NCI-H1048 (cell line): ENCODE results near the gene UBE2I.

Experiments
- DNase-seq: peaks from one replicate; lab custom pipeline; 2025; lab: John Stamatoyannopoulos, UW

UBE2I gene

GRCh38 chr16:1361685-1362360, 52.4 kb downstream of the UBE2I start:
- DNase-seq = no peak

- no peak for DNase-seq
Measured at GRCh38 chr16:1362807-1363206, 53.4 kb downstream of the UBE2I start.

DNA sequence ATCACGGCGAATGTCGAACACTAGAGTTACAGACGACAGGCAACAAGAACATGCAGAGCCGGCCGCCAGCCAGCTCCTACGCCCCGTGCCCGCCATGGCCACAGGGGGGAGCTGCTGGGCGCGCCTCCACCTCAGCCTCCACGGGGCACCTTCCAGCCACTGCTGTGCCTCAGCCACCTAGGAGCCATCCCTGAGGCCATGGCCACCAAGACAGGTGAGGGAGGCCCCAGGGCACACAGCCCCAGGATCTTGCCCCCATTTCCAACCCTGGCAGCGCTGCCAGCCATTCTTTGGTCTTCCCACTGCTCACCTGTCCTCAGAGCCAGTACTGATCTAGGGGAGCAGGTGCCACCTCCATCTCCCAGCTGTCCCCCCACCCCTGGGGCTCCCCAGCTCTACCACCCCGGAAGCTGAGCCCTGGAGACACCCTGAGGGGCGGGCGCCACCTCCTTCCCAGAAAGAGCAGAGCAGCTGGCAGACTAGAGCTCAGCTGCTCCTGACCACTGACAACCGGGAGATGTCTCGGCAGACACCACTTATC, 54.1 kb downstream of the UBE2I start:
- DNase-seq = no peak

DNA sequence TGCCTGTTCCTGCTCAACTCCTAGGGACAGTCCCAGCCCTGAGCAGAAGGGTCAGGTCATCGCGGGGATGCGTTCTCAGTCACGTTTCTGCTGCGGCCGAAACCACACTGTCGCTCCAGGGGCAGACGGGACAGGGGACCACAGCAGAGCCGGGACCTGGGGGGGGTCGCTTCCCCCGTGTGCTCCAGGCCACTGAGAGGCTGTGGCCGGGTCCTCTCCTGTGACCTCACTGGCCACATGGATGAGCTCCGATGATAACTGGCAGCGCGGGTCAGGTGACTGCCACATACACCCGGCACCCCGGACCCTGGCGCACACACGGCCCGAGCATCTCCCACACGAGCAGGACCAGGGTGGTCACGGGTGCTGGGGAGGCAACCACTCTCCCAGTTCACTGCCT, 55.1 kb downstream of the UBE2I start:
- no peak for DNase-seq

GRCh38 chr16:1366060-1366711, 56.8 kb downstream of the UBE2I start:
- no peak for DNase-seq

GRCh38 chr16:1366712-1367299, 57.4 kb downstream of the UBE2I start:
- no peak for DNase-seq

- no peak for DNase-seq
Measured at GRCh38 chr16:1367486-1368174, 58.2 kb downstream of the UBE2I start.

DNA sequence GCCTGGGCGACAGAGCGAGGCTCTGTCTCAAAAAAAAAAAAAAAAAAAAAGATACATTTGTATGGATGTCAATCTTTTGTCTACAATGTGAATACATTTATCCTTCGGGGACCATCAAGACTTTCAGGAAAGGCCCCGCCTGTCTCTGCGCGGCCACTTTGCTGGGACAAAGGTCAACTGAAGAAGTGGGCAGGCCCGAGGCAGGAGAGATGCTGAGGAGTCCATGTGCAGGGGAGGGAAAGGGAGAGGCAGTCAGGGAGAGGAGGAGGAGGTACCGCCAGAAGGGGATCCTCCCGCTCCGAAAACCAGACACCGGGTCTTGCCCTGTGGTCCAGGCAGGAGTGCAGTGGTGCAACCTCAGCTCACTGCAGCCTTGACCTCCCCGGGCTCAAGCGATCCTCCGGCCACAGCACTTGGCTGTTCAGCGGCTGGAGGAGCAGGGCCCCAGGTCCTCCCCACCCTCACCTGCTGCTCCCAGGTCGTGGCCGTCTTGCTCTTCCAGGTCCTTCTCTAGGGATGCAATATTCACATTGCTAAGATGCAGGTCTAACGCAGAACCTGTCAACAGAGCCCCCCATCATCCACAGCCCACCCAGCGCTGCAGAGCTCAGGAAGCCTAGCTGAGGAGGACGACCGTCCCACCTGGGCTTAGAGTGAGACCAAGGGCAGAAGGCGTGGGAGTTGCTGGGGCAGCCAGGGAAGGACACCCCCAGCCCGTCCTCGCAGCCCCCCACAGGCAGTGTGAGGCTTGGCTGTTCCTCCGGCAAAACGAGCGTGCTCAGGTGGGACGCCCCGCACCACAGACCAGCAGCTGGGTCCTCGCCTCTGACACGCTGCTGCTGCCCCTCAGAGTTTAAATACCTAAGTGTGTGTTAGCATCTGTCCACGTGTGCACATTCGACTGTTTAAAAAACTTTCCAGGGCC, 61.9 kb downstream of the UBE2I start:
- DNase-seq = no peak

DNA sequence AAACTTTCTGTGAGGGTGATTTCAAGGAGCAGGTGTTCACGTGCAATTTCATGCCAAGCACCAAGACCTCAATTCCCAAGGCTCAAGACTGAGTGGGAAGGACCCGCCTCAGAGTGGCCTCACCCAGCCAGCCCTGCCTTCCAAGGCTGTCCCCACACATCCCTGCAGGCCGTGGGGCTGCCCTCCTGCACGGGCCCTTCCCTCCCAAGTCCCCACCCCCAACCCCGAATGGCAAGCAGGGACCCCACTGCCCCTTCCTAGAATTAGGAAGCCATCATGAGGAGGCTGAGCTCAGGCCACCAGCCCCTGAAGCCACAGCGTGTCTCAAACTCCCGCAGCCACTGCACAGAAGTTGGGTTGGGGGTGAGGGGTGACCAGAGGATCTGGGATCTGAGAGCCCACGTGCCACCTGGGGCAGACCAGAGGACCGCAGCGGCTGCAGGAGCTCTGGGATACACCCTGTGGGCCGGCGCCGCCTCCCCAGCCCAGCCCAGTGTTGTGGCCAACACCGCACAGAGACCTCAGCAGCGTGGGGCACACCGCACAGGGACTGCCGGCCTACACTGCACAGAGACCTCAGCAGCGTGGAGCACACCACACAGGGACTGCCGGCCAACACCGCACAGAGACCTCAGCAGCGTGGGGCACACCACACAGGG, 63.0 kb downstream of the UBE2I start:
- DNase-seq = no peak

GRCh38 chr16:1374418-1375297, 65.2 kb downstream of the UBE2I start:
- no peak for DNase-seq

DNA sequence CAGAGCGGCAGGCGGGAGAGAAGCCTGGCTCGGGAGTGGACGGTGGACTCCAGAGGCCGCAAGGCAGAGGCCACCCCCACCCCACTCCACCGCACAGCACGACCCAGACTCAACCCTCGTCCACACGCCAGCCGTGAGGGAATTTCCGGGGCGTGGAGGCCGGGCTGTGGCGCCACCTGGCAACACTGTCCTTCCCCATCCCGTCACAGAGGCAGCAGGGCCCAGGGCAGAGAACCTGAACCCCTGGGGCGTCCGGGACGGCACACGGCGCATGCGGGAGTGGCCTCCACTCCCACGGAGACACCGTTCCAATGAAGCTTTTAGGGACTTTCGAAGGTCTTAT, 65.8 kb downstream of the UBE2I start:
- DNase-seq = no peak

DNA sequence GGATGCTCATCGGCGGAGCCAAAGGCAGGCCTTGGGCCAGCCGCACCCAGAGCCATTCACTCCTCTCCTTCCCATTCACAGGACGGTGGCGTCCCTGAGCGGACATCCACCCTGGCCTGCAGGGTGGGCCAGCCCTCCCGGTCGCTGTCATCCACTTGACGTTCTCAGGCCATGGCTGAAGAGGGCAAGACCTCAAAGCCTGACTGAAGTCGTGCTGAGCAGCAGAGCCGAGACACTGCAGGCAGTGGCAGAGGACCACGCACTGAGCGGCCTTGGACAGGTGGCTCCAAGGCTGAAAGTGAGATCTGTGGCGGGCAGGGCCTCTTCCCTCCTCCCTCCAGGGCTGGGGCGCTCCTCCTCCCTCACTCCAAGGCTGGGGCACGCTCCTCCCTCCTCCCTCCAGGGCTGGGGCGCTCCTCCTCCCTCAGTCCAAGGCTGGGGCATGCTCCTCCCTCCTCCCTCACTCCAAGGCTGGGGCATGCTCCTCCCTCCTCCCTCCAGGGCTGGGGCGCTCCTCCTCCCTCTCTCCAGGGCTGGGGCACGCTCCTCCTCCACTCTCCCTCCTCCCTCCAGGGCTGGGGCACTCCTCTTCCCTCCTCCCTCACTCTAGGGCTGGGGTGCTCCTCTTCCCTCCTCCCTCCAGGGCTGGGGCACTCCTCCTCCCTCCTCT, 66.4 kb downstream of the UBE2I start:
- no peak for DNase-seq
